Liver (tissue), 9 donors: ENCODE measurements around the gene CCDC187. TPM values are rescaled to one million over a fixed set of nuclear protein-coding genes. Genes with fewer than 3 reads are reported as not detected.

Experiments
- DNase-seq: peaks from one replicate; pipeline ENCODE4 v3.0.0-alpha.2; 2017; ENCODE audit warnings: low spot score
- H3K27ac ChIP-seq, 2 donors: one replicate each; pipeline ENCODE4 v1.7.0; 2013; ENCODE audit warnings: inconsistent platforms in 2 of 2, low read length in 2 of 2, control low read depth in 1 of 2, low read depth in 1 of 2, mild to moderate bottlenecking in 1 of 2
- H3K27me3 ChIP-seq, 4 donors: one replicate each; pipeline versions ENCODE4 v1.6.1 to v1.7.0; 2013; ENCODE audit warnings: low read length in 3 of 4, inconsistent platforms in 1 of 4, mild to moderate bottlenecking in 1 of 4, moderate library complexity in 1 of 4; ENCODE audit not compliant: control insufficient read depth in 4 of 4, insufficient read depth in 4 of 4
- H3K36me3 ChIP-seq, 4 donors: one replicate each; pipeline versions ENCODE4 v1.6.1 to v1.7.0; 2013; ENCODE audit warnings: low read length in 3 of 4, mild to moderate bottlenecking in 3 of 4, low read depth in 1 of 4, moderate library complexity in 1 of 4; ENCODE audit not compliant: control insufficient read depth in 4 of 4, insufficient read depth in 3 of 4
- H3K4me1 ChIP-seq, 4 donors: one replicate each; pipeline versions ENCODE4 v1.6.1 to v1.7.0; 2013; ENCODE audit warnings: low read length in 3 of 4, mild to moderate bottlenecking in 3 of 4, moderate library complexity in 1 of 4; ENCODE audit not compliant: control insufficient read depth in 4 of 4, insufficient read depth in 4 of 4
- H3K4me3 ChIP-seq, 3 donors: one replicate each; pipeline versions ENCODE4 v1.6.1 to v1.7.0; 2013; ENCODE audit warnings: low read length in 3 of 3, control low read depth in 1 of 3, low read depth in 1 of 3, mild to moderate bottlenecking in 1 of 3
- H3K9ac ChIP-seq, 2 donors: one replicate each; pipeline ENCODE4 v1.7.0; 2013; ENCODE audit warnings: low read length in 2 of 2, mild to moderate bottlenecking in 2 of 2, moderate library complexity in 2 of 2, control low read depth in 1 of 2, low read depth in 1 of 2
- H3K9me3 ChIP-seq, 4 donors: one replicate each; pipeline versions ENCODE4 v1.6.1 to v1.7.0; 2013; ENCODE audit warnings: low read length in 3 of 4; ENCODE audit not compliant: control insufficient read depth in 4 of 4
- ATF3 ChIP-seq: IDR thresholded peaks from 2 replicates; pipeline ENCODE4 v1.6.1; 2016; ENCODE audit warnings: antibody characterized with exemption
- CTCF ChIP-seq: fragments of 150-350 bp; IDR thresholded peaks from 2 replicates; pipeline ENCODE4 v1.5.1; 2017; ENCODE audit warnings: improper control_type of control experiment, low read depth, low read length; ENCODE audit not compliant: missing input control
- EGR1 ChIP-seq, 2 donors: IDR thresholded peaks; 2 replicates each; pipeline ENCODE4 v1.6.1; 2016 to 2018; ENCODE audit warnings: antibody characterized with exemption in 2 of 2, low read depth in 2 of 2
- FOXA1 ChIP-seq: IDR thresholded peaks from 2 replicates; pipeline ENCODE4 v1.6.1; 2016; ENCODE audit warnings: antibody characterized with exemption
- FOXA2 ChIP-seq: IDR thresholded peaks from 2 replicates; pipeline ENCODE4 v1.6.1; 2016; ENCODE audit warnings: antibody characterized with exemption
- GABPA ChIP-seq, 2 donors: IDR thresholded peaks in 1 of 2; conservative IDR thresholded peaks in 1 of 2; 2 replicates each; pipeline ENCODE4 v1.6.1; 2016; ENCODE audit warnings: antibody characterized with exemption in 2 of 2, mild to moderate bottlenecking in 1 of 2, moderate library complexity in 1 of 2
- HNF4G ChIP-seq: IDR thresholded peaks from 2 replicates; pipeline ENCODE4 v1.6.1; 2016; ENCODE audit warnings: antibody characterized with exemption
- NR2F2 ChIP-seq: IDR thresholded peaks from 2 replicates; pipeline ENCODE4 v1.6.1; 2016; ENCODE audit warnings: antibody characterized with exemption
- RAD21 ChIP-seq, 2 donors: IDR thresholded peaks; 2 replicates each; pipeline ENCODE4 v1.6.1; 2016; ENCODE audit warnings: antibody characterized with exemption in 2 of 2, mild to moderate bottlenecking in 2 of 2
- REST ChIP-seq: IDR thresholded peaks from 2 replicates; pipeline ENCODE4 v1.6.1; 2016; ENCODE audit warnings: antibody characterized with exemption, mild to moderate bottlenecking
- RXRA ChIP-seq, 2 donors: IDR thresholded peaks; 2 replicates each; pipeline ENCODE4 v1.6.1; 2017 to 2018; ENCODE audit warnings: antibody characterized with exemption in 2 of 2, mild to moderate bottlenecking in 1 of 2
- TAF1 ChIP-seq: conservative IDR thresholded peaks from 2 replicates; pipeline ENCODE4 v1.6.1; 2016; ENCODE audit warnings: antibody characterized with exemption, mild to moderate bottlenecking
- YY1 ChIP-seq: IDR thresholded peaks from 2 replicates; pipeline ENCODE4 v1.6.1; 2016; ENCODE audit warnings: antibody characterized with exemption, mild to moderate bottlenecking
- ZBTB33 ChIP-seq: IDR thresholded peaks from 2 replicates; pipeline ENCODE4 v1.6.1; 2016; ENCODE audit warnings: antibody characterized with exemption
- WGBS: extraction: QIAGEN DNeasy Blood & Tissue Kit; methylation state at CpG from one replicate; pipeline ENCODE4 v1.1.7; 2013; 5-methylcytosine and 5-hydroxymethylcytosine counted together
- polyA plus RNA-seq, 2 donors: library from polyadenylated mRNA; stranded (reverse) in 1 of 2; unstranded in 1 of 2; fragments of 200-250 nt in 1 of 2; fragments of >200 nt in 1 of 2; fragmentation: Nextera tagmentation in 1 of 2; extraction: Ambion mirVana in 1 of 2; gene quantifications; one replicate each; pipeline versions ENCODE4 v1.2.1 to v1.2.3, GENCODE V29; 2013 to 2015
- total RNA-seq, 2 donors: library from RNA; depleted of rRNA; stranded (reverse); fragments of >200 nt; gene quantifications; one replicate each; pipeline ENCODE4 v1.2.3, GENCODE V29; 2014
- donor health status: healthy.
- donor health status: healthy.
- donor health status: healthy.
- donor health status: healthy.
- donor health status: healthy.

Gene CCDC187
- total and polyA plus RNA-seq, 4 donors, result 0.05 TPM; not detected in 3

- Histone ChIP-seq H3K9ac (no peak overlapping the region), H3K9me3 (no peaks in the 10 kb centered on the region), H3K27me3 (no peaks in the 10 kb centered on the region), H3K36me3 (no peaks in the 10 kb centered on the region), H3K4me1 (peaks cover 3 to 16% (median 10%) of the 10 kb centered on the region in 4 donors), H3K4me3 (no peak overlapping the region), H3K27ac (no peak overlapping the region)
- 84% methylated on average over 26 of the region's 26 CpGs for WGBS
- no peak for DNase-seq
- TF ChIP-seq RXRA (IDR thresholded peaks at IDR 0.05), result no peak
- TF ChIP-seq TAF1, result no peak
- TF ChIP-seq ZBTB33, result no peak
- no peak for TF ChIP-seq ATF3
- TF ChIP-seq EGR1 (IDR thresholded peaks at IDR 0.05; ENCODE audit: low read depth in 2 of 2), result no peak
These were observed 56.9 kb downstream of the CCDC187 start for GRCh38 chr9:136246849-136247550.

- no peaks in the 10 kb centered on the region for H3K9me3 ChIP-seq
- H3K4me3 ChIP-seq, result peak within 1 kb of the TSS; percentile 77 to 93 (median 79)
- no peaks in the 10 kb centered on the region for H3K36me3 ChIP-seq
- H3K27me3 ChIP-seq, result no peaks in the 10 kb centered on the region
- peak within 1 kb of the TSS; percentile 32 to 64 for H3K27ac ChIP-seq
- TF ChIP-seq TAF1 (no peak), REST (peak; percentile 95), YY1 (peak; percentile 72), FOXA2 (no peak), FOXA1 (no peak), RAD21 (IDR thresholded peaks at IDR 0.05) (no peak), NR2F2 (no peak), CTCF (no peak), ZBTB33 (no peak), ATF3 (no peak), GABPA (IDR thresholded peaks at IDR 0.05 in 1 of 2, conservative IDR thresholded peaks at IDR 0.05 in 1 of 2) (no peak), HNF4G (no peak)
- WGBS, result under 1% methylated on average over 112 of the region's 112 CpGs
- peak within 1 kb of the TSS in 1 of 2 donors; percentile 67 for H3K9ac ChIP-seq
- H3K4me1 ChIP-seq, result peaks cover 3 to 16% (median 10%) of the 10 kb centered on the region in 4 donors
- peak; percentile 92 for DNase-seq
These were observed 58.4 kb downstream of the CCDC187 start, which contains the start of gene QSOX2 for GRCh38 chr9:136245219-136246150. QSOX2 (minus strand) TSS chr9:136245812; CDS start chr9:136245803, 9 bp downstream.
